ENCODE results near the gene GSTM3. TPM values are rescaled to one million over a fixed set of nuclear protein-coding genes. Genes with fewer than 3 reads are reported as not detected.

GSTM3 gene
- total RNA-seq, 1 donor from 2014 or later = 29.7 TPM

GRCh38 chr1:109762039-109762585 is 21.3 kb upstream of the GSTM3 start:
- H3K27me3 ChIP-seq = no peaks in the 10 kb centered on the region
- H3K4me3 ChIP-seq = no peak overlapping the region
- H3K27ac ChIP-seq = no peak overlapping the region
- intact Hi-C loops (cut with DNase I) = no loop called here
- no peaks in the 10 kb centered on the region for H3K36me3 ChIP-seq
- no peaks in the 10 kb centered on the region for H3K9me3 ChIP-seq
- no peak for TF ChIP-seq CTCF (IDR thresholded peaks at IDR 0.05)
- peaks cover 8% of the 10 kb centered on the region for H3K4me1 ChIP-seq
- DNase-seq (no peak), ATAC-seq (no peak)

- intact Hi-C loops (cut with DNase I) = no loop called here
- H3K27ac ChIP-seq = no peak overlapping the region
- ATAC-seq (no peak), DNase-seq (peak; percentile 55)
- no peak overlapping the region for H3K4me3 ChIP-seq
- H3K36me3 ChIP-seq = no peaks in the 10 kb centered on the region
- no peaks in the 10 kb centered on the region for H3K27me3 ChIP-seq
- H3K4me1 ChIP-seq = peaks cover 8% of the 10 kb centered on the region
- TF ChIP-seq CTCF (IDR thresholded peaks at IDR 0.05) = no peak
- H3K9me3 ChIP-seq = no peaks in the 10 kb centered on the region
Measured at GRCh38 chr1:109761227-109762038, 20.6 kb upstream of the GSTM3 start.

- ATAC-seq (no peak), DNase-seq (peak; percentile 56)
- H3K9me3 ChIP-seq = no peaks in the 10 kb centered on the region
- H3K4me3 ChIP-seq = no peak overlapping the region
- no peaks in the 10 kb centered on the region for H3K36me3 ChIP-seq
- peaks cover 8% of the 10 kb centered on the region for H3K4me1 ChIP-seq
- no peak for TF ChIP-seq CTCF (IDR thresholded peaks at IDR 0.05)
- H3K27me3 ChIP-seq = no peaks in the 10 kb centered on the region
- no peak overlapping the region for H3K27ac ChIP-seq
- intact Hi-C loops (cut with DNase I) = no loop called here
Measured at GRCh38 chr1:109760581-109761226, 19.9 kb upstream of the GSTM3 start.

GRCh38 chr1:109759513-109760334 is 18.9 kb upstream of the GSTM3 start:
- H3K4me1 ChIP-seq = peaks cover 8% of the 10 kb centered on the region
- no peak for ATAC-seq
- intact Hi-C loops (cut with DNase I) = no loop called here

More at GRCh38 chr1:109759513-109760334, 18.9 kb upstream of the GSTM3 start:
- no peak overlapping the region for H3K4me3 ChIP-seq
- no peak overlapping the region for H3K27ac ChIP-seq
- no peaks in the 10 kb centered on the region for H3K9me3 ChIP-seq
- no peaks in the 10 kb centered on the region for H3K27me3 ChIP-seq
- peak; percentile 57 for DNase-seq
- no peaks in the 10 kb centered on the region for H3K36me3 ChIP-seq
- TF ChIP-seq CTCF (IDR thresholded peaks at IDR 0.05) = no peak
